RWPE2 (cell line): ENCODE results near the gene TRIB2.
A peak's percentile ranks its signal among the peaks of the same experiment; 100 is the strongest.
"Not testable (repeated sequence)": the region's sequence is repeated elsewhere in the genome, so short reads cannot be mapped to it uniquely, and the experiment has no call there.

Experiments used
- ATAC-seq: fragments of 200-7000 bp; cut with Tn5 transposase; 3 replicates; pipeline ENCODE4 v1.9.1; 2021; ENCODE audit warnings: low read depth
- DNase-seq: peaks from one replicate; pipeline ENCODE4 v3.0.0-alpha.2; 2020; ENCODE audit warnings: low spot score
- H3K27ac ChIP-seq: fragments of 450-650 bp; 2 replicates; pipeline ENCODE4 v1.5.1; 2017; ENCODE audit warnings: mild to moderate bottlenecking; ENCODE audit not compliant: poor library complexity, severe bottlenecking
- H3K27me3 ChIP-seq: fragments of 250-450 bp; sonication (Bioruptor Pico); 2 replicates; pipeline ENCODE4 v1.5.1; 2021; ENCODE audit warnings: mild to moderate bottlenecking, moderate library complexity; ENCODE audit not compliant: insufficient read depth, poor library complexity, severe bottlenecking
- H3K36me3 ChIP-seq: fragments of 250-450 bp; sonication (Bioruptor Pico); 2 replicates; pipeline ENCODE4 v1.5.1; 2020; ENCODE audit warnings: low read depth, mild to moderate bottlenecking, moderate library complexity
- H3K4me1 ChIP-seq: fragments of 250-450 bp; sonication (Bioruptor Pico); 2 replicates; pipeline ENCODE4 v1.5.1; 2021; ENCODE audit warnings: mild to moderate bottlenecking, moderate library complexity; ENCODE audit not compliant: insufficient read depth, poor library complexity, severe bottlenecking
- H3K4me3 ChIP-seq: fragments of 250-450 bp; sonication (Bioruptor Pico); 2 replicates; pipeline ENCODE4 v1.5.1; 2021; ENCODE audit warnings: mild to moderate bottlenecking, moderate library complexity; ENCODE audit not compliant: severe bottlenecking
- H3K9me3 ChIP-seq: fragments of 250-450 bp; sonication (Bioruptor Pico); 2 replicates; pipeline ENCODE4 v1.5.1; 2021; ENCODE audit warnings: mild to moderate bottlenecking, moderate library complexity; ENCODE audit not compliant: severe bottlenecking
- TF ChIP-seq, protein P1 (sequence below): fragments of 450-650 bp; IDR thresholded peaks from one replicate; pipeline ENCODE4 v1.5.1; 2017; ENCODE audit warnings: mild to moderate bottlenecking, moderate library complexity; ENCODE audit not compliant: poor library complexity, severe bottlenecking

The TRIB2 gene

DNA sequence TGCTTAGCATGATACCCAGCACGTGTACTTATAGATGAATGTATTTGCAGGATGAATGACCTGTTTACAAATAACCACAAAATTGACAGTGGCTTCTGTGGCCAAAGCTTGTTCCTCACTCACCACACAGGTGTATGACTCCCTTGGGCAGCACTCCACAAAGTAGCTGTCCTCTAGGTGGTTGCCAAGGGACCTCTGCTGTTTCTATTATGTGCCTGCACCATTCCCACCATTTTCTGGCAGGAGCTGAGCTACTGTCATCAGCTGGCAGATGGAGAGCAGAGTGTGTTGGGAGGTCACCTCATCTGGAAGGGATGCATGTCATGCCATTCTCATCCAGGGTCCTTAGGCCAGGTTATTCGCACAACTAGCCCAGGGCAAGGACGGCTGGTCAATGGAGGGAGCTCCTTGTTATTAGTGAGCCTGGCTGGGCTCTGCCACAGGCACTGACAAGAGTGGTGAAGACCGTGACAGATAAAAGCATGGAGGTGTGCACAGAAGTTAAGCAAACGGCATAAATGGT is 37.1 kb upstream of the TRIB2 start:
- ATAC-seq (no peak), DNase-seq (no peak)
- no peak overlapping the region for H3K4me3 ChIP-seq
- H3K9me3 ChIP-seq: no peaks in the 10 kb centered on the region
- no peaks in the 10 kb centered on the region for H3K36me3 ChIP-seq
- TF ChIP-seq, protein P1, sequence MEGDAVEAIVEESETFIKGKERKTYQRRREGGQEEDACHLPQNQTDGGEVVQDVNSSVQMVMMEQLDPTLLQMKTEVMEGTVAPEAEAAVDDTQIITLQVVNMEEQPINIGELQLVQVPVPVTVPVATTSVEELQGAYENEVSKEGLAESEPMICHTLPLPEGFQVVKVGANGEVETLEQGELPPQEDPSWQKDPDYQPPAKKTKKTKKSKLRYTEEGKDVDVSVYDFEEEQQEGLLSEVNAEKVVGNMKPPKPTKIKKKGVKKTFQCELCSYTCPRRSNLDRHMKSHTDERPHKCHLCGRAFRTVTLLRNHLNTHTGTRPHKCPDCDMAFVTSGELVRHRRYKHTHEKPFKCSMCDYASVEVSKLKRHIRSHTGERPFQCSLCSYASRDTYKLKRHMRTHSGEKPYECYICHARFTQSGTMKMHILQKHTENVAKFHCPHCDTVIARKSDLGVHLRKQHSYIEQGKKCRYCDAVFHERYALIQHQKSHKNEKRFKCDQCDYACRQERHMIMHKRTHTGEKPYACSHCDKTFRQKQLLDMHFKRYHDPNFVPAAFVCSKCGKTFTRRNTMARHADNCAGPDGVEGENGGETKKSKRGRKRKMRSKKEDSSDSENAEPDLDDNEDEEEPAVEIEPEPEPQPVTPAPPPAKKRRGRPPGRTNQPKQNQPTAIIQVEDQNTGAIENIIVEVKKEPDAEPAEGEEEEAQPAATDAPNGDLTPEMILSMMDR: no peak
- H3K4me1 ChIP-seq: peaks cover 17% of the 10 kb centered on the region
- no peaks in the 10 kb centered on the region for H3K27me3 ChIP-seq
- no peak overlapping the region for H3K27ac ChIP-seq

DNA sequence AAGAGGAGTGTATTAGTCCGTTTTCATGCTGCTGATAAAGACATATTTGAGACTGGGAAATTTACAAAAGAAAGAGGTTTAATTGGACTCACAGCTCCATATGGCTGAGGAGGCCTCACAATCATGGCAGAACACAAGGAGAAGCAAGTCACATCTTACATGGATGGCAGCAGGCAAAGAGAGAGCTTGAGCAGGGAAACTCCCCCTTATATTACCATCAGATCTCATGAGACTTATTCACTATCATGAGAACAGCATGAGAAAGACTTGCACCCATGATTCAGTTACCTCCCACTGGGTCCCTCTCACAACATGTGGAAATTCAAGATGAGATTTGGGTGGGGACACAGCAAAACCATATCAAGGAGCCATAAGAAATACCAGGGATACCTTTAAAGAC is 36.6 kb upstream of the TRIB2 start:
- H3K27ac ChIP-seq, H3K36me3 ChIP-seq, H3K4me3 ChIP-seq, DNase-seq, H3K9me3 ChIP-seq, ATAC-seq, H3K27me3 ChIP-seq: not testable (repeated sequence)
- peaks cover 20% of the 10 kb centered on the region for H3K4me1 ChIP-seq

DNA sequence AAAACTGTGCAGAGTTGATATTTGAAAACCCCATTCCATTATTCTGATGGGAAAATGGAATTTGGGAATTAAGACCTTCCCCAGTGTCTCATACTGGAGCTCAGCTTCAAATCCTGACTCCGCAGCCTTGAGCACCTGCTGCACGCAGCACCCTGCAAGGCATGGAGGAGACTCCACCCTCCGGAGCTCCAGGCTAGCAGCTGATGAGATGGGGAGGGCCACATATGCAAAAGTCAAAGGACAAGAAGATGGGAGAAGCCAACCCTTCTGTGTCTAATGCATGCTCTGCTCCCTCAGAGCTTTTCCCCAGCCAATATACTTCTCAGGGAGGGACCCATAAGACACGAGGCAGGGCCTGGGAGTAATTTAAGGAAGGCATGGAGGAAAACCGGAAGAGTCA is 34.7 kb upstream of the TRIB2 start:
- no peaks in the 10 kb centered on the region for H3K27me3 ChIP-seq
- ATAC-seq: no peak
- peaks cover 8% of the 10 kb centered on the region for H3K4me1 ChIP-seq
- no peaks in the 10 kb centered on the region for H3K9me3 ChIP-seq
- TF ChIP-seq, protein P1: no peak
- H3K36me3 ChIP-seq: no peaks in the 10 kb centered on the region
- H3K4me3 ChIP-seq: no peak overlapping the region
- no peak overlapping the region for H3K27ac ChIP-seq
- no peak for DNase-seq

- H3K4me1 ChIP-seq: peaks cover 8% of the 10 kb centered on the region
- H3K9me3 ChIP-seq: no peaks in the 10 kb centered on the region
- no peaks in the 10 kb centered on the region for H3K27me3 ChIP-seq
- H3K27ac ChIP-seq: no peak overlapping the region
- no peaks in the 10 kb centered on the region for H3K36me3 ChIP-seq
- H3K4me3 ChIP-seq: no peak overlapping the region
- TF ChIP-seq, protein P1: no peak
- no peak for DNase-seq
- ATAC-seq: no peak
Observed at GRCh38 chr2:12683457-12684100, 33.2 kb upstream of the TRIB2 start.

GRCh38 chr2:12684471-12684936 is 32.2 kb upstream of the TRIB2 start:
- no peaks in the 10 kb centered on the region for H3K27me3 ChIP-seq
- no peak for DNase-seq
- ATAC-seq: peak; percentile 96
- H3K9me3 ChIP-seq: no peaks in the 10 kb centered on the region
- H3K27ac ChIP-seq: peak overlapping the region; percentile 38
- H3K4me3 ChIP-seq: no peak overlapping the region
- TF ChIP-seq, protein P1: no peak
- H3K36me3 ChIP-seq: no peaks in the 10 kb centered on the region
- peaks cover 8% of the 10 kb centered on the region for H3K4me1 ChIP-seq
